GM19438 (cell line): ENCODE measurements around the gene BCAN.

Experiments
- ATAC-seq: cut with Tn5 transposase; IDR thresholded peaks from one replicate; pipeline ENCODE4 v1.9.1; 2021; ENCODE audit warnings: low read depth; ENCODE audit not compliant: unreplicated experiment

BCAN gene

DNA sequence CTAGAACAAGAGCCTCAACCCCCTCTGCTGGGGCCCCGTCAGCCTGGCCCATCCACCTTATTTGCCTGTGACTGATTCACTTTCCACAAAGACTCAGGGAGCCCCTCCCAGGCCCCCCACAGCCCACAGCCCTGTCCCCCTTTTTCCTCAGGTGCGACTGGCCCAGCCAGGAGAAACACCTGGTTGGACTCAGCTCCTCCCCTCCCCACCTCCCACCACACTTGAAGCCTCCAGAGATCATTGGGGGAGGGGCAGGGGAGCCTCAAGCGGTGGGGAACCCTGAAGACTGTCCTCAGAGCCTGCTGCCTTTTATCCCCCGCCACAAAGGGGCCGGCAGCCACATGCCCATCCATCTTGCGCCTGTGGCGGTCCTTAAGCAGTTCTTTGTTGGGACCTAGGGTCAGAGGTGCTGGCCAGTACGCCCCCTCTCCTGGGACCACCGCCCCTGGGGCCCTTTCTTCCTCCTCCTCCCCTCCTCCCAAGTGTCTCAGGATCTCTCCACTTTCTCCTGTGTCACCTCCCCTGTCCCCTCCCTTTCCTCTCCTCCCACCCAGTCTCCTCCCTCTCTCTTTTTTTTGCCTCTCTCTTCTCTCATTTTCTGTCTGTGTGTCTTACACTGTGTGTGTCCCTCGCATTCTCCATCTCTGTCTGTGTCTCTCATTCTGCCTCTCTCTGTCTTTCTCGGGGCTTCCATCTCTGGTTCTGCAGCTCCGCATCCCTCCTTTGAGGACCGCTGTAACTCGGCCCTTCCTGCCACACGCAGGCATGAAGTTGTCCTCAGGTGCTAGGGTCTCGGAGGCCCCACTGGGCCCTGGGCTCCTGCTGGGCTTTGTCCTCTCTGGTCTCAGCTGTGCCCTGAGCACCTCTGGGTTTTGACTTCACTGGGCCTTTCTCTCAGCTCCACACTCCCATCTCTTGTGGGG, 51.3 kb downstream of the BCAN start:
- no peak for ATAC-seq

DNA sequence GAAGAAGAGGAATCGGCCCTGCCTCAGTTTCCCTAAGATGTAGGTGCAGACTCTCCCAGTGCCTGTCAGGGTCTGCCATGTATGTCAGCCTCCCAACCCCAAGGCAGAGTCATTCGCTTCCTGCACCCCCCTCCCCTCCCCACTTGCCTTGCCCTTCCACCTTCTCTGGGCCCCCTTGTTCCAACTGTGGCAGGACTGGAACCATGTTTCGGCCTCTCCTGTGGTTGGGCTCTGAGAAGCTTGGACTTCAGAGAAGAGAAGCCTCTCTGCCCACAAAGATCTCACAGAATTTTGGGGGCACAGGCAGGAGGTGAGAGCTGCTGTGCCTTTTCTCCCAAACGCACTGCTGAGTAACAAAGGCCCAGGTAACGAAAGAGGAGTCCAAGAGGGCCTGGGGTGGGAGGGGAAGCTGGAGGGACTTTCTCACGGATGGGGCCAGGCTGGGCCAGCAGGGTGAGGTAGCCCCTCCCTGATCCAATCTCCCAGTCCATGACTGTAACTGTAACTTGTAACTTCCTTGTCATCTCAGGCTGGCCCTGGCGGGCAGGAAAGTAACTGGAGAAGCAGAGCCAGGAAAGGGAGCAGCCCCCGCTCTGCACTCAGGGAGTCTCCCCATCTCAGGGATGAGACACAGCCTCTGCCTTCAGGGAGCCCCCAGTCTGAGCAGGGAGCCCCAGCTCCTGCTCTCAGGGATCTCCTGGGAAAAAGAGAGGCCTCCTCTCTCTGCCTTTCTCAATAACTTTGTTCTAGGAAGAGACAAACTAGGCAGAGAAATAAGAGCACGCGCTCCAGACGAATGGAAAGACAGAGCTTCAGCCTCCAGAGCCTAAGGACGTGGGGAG, 52.2 kb downstream of the BCAN start:
- no peak for ATAC-seq

DNA sequence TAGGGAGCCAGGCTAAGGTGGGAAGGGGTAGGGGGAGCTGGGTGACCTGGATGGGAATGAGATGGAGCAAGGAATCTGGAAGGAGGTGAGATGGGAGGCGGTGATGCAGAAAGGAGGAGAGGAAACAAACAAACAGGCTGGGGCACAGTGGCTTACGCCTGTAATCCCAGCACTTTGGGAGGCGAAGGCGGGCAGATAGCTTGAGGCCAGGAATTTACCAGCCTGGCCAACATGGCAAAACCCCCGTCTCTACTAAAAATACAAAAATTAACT, 52.7 kb downstream of the BCAN start:
- no peak for ATAC-seq

DNA sequence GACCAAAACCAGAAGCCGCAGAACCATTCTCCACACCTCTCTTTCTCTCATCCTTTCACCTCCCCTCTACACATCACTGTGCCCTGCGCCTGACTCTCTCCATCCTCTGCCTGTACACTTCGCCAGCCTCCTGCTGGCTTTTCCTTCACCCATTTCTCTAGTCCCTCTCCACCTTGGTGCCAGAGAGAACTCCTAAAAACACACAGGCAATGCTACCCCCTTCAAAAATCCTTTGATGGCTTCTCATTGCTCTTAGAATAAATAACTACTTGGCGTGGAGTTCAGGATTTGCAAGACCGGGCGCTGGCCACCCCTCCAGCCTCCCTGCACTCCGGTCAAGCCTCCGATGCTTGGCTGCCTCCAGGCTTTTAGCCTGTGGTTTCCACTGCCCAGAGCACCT, 54.8 kb downstream of the BCAN start:
- ATAC-seq = no peak

DNA sequence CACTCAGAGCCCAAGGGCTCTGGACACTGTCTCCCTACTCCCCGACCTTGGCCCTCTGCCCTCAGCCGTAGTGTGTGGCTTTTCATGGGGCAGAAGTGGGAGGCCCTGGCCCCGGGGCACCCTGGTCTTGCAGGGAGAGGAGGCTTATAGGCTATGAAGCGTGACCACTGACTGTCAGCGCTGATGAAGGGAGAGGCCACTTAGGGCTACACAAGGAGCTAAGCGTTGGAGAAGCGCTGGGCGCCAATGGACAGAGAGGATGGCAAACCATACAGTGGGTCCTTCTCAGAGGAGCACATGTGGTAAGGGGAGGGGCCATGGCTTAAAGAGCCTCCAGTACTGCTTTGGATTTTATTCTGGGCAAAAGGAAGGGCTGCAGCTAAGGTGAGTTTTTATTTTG, 55.6 kb downstream of the BCAN start:
- ATAC-seq = no peak

DNA sequence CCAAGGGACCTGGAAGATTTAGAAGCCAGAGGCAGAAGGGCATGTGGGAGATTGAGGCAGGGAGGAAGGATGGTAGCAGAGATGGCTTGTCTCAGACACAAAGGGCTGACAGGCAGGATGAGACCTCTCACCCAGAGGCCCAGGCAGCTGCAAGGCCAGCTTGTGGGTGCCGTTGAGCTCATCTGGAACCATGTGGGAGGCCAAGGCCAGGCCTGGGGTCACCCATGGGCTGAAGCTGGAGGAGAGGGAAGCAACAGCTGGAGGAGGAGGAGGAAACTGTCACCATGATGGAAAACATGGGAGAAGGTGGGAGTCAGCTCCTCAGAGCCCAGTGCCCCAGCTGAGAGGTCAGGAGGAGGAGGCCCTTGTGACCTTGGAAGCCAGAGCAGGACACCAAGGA, 57.1 kb downstream of the BCAN start:
- no peak for ATAC-seq

DNA sequence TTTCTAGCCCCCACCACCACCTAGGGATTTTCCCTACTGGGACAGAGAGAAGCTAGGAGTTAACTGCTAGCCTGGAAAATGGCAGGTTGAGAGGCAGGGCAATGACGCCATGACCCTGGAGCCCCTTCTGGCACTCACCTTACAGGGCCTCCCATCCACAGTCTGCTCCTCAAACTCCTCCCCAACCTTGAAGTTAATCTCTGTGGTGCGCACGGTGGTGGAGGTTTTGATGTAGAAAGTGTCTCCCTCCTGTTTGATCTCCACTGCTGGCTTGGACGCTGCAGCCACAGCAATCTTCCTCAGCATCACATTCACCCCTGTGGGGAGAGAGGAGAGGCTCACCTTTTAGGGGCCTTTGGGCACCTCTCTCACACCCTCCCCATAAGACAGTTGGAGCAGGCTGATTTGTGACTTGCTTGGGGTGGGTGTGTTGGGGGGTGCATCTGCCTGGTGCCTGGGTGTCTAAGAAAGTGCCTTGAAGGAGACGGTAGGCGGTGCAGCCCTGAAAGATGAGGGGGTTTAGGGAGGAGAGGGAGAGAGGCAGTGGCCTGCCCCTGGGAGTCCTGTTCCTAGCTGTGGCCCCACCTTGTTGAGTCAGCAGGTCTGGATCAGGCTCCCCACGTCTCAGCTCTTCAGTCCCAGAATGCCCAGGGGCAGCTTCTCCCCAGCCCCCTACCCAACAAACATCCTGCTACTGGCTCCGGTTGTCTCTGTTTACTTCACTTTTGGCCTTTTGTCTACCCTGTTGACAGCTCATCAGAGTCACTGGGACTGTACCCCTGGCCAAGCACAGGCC, 59.0 kb downstream of the BCAN start:
- ATAC-seq = no peak

DNA sequence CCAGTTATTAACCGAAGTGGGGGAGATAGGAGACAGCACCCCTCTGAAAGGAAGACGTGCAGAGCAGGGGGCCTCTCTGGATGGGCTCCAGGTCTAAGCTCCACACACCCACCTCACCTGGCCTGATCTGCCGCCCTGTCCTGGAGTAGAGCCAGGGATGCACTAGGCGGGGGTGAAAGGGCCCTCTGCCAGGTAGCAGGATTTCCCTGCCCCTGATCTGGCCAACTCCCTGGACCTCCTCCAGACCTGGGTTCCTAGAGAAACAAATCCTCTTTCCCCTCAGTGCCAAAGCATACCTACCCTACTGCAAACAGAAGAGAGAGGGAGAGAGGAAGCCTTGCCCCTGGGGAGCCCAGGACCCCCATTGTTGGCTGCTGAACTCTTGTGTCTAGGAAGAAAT, 61.4 kb downstream of the BCAN start:
- ATAC-seq = no peak

DNA sequence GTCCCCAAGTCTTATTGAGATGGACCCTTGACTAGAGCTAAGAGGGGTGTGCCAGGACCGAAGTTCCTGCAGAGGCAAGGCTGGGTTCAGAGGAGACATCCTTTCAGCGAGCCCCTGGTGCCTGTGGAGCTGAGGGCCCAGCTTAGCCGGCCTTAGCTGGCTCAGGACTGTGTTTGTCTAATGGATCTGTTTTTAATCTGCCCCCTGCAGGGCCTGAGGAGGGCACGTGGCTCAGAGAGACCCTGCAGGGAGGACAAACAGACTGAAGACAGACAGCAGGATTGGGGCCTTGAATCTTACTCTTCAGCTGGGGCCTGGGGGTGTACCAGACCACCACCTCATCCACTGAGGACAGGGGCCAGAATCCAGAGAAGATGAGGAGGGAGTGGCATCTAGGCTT, 61.8 kb downstream of the BCAN start:
- ATAC-seq = no peak

DNA sequence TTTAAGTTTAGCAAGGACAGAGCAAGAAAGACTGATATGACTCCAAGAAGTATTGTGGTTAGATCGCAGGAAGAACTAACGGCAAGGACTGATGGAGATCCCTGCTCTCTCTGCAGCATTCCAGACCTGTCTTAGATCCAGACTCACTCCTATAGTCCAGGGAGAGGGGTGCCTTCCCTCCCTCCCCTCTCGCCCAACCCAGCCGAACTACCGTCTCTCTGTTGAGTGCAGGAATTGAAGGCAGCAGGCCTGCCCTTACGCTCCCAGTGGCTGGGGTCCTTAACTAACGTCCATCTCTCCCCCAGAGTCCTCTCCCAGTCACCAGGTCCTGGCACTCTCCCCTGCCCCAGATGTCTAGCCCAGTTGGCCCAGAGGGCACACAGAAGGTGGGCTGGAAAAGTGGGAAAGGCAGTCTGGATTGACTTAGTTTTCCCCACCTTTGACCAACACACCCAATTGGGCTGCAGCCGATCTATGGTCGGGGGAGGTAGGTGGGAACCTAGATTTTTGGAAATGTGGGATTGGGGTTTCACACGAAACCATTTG, 62.3 kb downstream of the BCAN start:
- ATAC-seq = no peak

DNA sequence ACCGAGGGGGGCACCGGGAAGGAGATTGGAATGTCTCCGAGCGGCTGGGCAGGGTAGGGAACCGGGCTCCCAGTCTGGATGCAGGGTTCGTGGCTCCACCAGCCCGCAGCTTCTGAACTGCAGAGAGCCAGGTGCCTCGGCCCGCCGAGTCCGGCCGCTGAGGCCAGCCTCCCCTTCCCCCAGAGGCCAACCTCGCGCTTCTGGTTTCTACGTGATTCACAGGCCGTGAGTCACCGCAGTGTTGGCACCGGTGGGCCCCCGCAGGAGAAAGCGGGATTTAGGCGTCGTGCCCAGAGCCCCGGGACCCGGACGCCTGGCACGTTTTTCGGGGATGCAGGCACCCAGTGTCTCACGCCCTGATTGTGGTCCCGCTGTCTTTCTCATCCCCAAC, 63.0 kb downstream of the BCAN start:
- ATAC-seq = no peak

DNA sequence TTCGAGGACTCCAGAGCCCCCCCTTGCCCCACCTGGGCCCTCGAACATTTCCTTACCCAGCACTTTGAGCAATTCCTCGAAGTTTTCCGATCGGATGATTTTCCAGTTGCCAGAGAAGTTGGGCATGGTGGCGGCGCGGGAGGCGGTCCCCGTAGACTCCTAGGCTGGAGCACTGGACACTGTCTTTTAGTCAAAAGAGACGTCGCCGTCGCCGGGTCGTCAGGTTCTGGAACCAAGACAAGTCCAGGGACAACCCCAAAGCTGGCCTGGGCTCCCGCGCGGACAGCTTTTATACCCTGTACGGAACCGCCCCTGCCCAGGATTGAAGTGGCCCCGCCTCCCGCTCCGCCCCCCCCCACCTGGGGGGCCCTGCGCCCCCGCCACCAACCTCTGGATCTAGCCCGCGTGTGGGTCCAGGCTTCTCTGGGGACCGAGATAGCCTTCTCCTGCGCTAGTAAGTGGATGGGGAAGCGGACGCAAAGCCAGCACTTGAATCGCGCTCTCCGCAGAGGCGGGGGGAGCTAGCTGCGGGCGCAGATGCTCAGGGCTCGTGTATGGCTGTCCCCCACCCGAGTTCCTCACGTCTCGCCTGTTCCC, 63.5 kb downstream of the BCAN start, which contains the start of gene CRABP2:
Gene CRABP2, minus strand, starts transcription at position 263 of the 597 bp plus-strand sequence. Its CDS starts 137 bp downstream, at position 126.
- no peak for ATAC-seq

DNA sequence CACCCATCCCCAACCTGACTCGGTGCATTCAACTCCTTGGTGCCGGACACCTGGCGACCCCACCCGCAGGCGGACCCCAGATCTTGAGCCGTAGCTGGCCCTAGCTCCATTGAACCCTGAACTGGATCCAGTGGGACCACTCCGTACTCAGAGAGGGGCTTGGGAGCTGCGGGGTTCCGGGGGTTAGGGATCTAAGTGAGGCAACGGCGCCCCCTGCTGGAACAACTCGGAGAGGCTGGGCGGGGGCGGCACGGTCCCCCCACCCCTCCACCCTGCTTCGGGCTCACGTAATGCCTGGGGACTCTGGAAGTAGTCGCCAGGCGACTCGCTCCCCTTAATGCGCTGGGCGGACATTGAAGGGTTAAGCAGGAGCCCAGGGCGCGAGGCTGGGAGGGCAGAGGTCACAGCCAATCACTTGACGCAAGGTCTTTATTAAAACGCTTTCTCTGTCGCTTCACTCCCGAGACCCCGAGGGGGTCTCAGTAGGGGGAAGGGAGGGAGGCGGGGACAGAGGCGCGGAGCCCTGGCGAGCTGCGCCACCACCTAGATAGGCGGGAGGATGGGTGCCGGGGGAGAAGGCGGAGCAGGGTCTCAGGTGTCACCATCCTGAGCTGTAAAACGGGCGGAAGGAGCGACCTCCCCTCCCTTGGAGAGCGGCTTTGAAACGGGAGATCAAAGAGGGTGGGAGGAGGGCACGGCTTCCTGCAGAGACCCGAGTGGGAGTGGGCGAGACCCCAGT, 64.2 kb downstream of the BCAN start:
- no peak for ATAC-seq

DNA sequence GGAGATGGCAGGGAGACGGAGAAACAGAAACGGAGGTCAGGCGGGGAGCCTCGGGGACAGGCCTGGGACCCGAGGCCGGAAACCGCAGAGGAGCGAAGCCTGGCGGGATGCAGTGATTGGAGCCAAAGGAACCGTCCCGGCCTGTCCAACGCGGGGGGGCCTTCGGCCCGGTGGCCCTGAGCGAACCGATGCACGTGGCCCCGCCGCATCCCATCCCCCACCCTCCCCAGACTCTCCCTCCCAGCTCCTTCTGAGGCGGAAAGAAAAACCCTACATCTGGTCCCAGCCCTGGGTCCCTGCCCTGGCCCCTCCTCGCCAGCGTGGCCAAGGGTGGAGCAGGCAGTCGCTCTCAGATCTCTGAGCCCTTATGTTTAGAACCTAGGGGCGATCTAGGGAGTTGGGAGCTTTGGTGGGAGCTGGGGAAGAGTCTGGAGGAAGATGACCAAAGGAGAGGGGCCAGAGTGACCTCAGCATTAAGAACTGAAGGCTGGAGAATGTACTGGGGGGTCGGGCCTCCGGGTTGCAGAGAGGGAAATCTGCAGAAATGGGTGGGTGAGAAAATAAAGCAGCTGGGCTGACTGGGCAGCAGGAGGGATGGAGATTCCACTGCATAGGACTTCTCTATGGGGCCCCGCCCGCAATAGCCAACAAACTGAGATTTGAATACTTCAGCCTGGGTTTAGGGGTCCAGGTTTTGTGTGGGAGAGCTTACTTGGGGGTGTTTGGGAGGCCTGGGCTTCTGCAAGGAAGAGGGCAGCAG, 64.9 kb downstream of the BCAN start:
- no peak for ATAC-seq

DNA sequence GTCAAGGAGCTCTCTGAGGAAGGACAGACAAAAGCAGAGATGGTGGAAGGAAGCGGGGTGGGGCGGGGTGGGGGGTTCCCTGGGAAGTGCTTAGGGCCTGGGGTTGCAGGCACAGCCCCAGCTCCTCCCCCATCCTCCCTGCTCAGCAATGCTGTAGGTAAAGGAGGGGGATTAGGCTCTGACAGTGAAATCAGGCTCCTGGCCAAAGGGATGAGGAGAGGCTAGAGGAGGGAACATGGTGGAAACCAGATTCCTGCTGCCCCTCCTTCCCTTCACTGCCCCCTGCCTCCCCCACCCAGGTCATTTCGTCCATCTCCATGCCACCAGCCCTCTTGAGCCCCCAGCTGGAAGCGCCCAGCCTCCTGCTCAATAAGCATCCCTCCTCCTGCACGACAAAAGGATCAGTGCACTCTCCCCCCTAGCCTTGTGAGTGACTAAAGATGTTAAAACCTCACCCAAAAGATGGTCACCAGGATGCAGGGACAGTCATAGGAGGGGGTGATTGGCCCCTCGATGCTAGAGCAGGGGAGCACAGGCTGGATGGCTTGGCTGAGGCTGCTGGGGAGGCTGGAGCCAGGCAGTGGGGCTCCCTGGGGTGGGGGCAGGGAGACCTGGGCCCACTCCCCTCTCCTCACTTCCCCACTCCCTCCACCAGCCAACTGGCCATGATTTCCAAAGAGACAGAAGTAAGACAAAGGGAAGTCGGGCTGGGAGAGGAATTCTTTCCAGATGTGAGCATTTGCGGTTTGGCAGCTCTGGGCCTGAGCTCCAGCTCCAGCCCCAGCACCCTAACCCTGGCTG, 65.7 kb downstream of the BCAN start:
- ATAC-seq = no peak

DNA sequence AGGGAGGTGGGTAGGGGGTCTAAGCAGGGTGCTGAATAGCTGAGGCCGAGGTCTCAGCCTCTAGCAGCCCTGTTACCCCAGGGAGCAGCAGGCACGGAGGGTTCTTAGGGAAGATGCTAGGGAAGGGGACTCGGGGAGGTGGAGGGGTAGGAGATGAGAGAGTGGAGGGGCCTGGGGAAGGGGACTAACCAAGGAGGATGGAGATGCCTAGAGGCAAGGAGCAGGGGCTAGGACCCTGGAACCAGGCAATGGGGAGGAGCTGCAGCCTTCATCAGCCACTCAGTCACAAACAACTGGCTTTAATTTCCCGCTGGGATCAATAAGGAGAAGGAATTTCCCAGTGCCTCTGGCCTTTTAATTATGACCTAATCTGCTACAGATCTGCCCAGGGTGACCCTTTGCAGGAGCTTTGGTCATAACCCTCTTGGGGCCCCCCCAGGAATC, 66.3 kb downstream of the BCAN start:
- no peak for ATAC-seq

DNA sequence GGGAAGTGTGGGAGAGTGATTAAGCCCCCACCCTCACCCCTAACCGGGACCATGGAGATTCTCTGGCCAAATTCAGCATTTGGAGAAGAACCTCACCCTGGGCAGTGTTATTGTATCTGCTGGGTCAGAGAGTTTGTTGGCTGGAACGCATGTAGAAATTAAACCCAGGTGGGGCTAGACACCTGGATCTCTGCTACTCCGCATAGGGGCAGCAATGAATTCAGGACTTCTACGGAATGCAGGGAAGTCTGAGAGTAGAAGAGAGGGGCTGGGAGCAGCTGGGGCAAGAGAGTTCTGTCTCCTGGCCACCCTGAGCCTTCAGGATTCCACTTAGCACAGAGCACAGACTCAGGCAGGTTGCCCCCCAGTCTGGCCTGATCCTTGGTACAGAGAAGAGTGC, 67.1 kb downstream of the BCAN start:
- ATAC-seq = no peak
